Effector memory CD8-positive, alpha-beta T cell (primary cell): Measurements from ENCODE around the gene TOX2.

Source experiments
- ATAC-seq: fragments of 150-1000 bp; cut with Tn5 transposase; replicated peaks from 2 replicates; pipeline ENCODE4 v1.10.0; 2021; ENCODE audit warnings: mild to moderate bottlenecking, moderate library complexity
- DNase-seq, 3 experiments: peaks; one replicate each; pipeline ENCODE4 v3.0.0; 2021
- H3K27ac Mint-ChIP-seq, 2 donors: one replicate each; pipeline ENCODE4 v1.8.0; 2022; ENCODE audit warnings: mild to moderate bottlenecking in 2 of 2, mixed read lengths in 2 of 2, moderate library complexity in 2 of 2
- H3K27me3 Mint-ChIP-seq, 2 donors: one replicate each; pipeline ENCODE4 v1.8.0; 2022; ENCODE audit warnings: mixed read lengths in 2 of 2
- H3K36me3 Mint-ChIP-seq: one replicate; pipeline ENCODE4 v1.8.0; 2022; ENCODE audit warnings: mild to moderate bottlenecking, moderate library complexity, mixed read lengths; ENCODE audit not compliant: insufficient read depth
- H3K4me1 Mint-ChIP-seq, 2 donors: one replicate each; pipeline ENCODE4 v1.8.0; 2022; ENCODE audit warnings: low read depth in 2 of 2, mixed read lengths in 2 of 2
- H3K4me3 Mint-ChIP-seq, 2 donors: one replicate each; pipeline ENCODE4 v1.8.0; 2022; ENCODE audit warnings: mild to moderate bottlenecking in 2 of 2, mixed read lengths in 2 of 2, moderate library complexity in 2 of 2
- H3K9me3 Mint-ChIP-seq, 2 donors: one replicate each; pipeline ENCODE4 v1.8.0; 2022; ENCODE audit warnings: mixed read lengths in 2 of 2

TOX2 gene

DNA sequence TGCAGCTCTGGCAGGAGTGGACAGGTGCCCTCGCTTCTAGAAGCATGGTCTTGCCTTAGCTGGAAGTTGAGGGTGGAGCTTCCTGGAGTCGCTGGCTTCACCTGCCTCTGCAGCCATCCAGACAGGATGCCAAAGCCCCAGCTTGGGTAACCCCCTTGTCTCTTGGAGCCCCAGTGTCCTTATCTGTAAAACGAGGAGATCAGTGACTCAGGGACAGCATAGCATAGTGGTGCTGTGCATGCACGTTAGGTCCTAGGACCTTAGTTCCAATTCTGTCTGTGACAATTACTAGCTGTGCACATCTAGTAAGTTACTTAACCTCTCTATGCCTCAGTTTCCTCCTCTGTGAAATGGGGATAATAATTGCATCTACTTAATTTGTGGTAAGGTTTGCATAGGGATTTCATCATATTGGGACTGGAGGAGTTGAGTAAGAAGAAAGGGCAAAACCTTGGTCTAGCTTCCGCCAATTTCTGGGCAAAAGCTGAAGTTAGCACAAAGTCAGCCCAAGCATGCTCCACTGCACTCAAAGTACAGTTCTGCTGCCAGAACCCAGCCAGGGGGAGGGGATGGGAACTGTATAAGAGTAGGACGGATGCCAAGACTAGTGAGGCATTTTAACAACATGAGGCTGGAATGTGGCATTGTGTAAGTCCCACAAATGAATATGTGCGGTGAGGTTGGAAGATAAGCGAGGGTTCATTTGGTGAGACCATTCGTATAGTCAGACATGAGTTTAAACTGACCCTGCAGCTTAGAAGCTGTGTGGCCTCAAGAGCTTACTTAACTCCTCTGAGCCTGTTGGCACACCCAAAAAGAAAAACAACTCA is 24.5 kb downstream of the TOX2 start:
- no peaks in the 10 kb centered on the region for H3K9me3 Mint-ChIP-seq
- no peak overlapping the region for H3K4me3 Mint-ChIP-seq
- peaks cover 6 to 50% of the 10 kb centered on the region in 2 donors for H3K27me3 Mint-ChIP-seq
- no peak overlapping the region for H3K27ac Mint-ChIP-seq
- peaks cover 3% of the 10 kb centered on the region for H3K36me3 Mint-ChIP-seq
- ATAC-seq, result no peak
- DNase-seq, result no peak
- H3K4me1 Mint-ChIP-seq, result peaks cover 46 to 48% of the 10 kb centered on the region in 2 donors

DNA sequence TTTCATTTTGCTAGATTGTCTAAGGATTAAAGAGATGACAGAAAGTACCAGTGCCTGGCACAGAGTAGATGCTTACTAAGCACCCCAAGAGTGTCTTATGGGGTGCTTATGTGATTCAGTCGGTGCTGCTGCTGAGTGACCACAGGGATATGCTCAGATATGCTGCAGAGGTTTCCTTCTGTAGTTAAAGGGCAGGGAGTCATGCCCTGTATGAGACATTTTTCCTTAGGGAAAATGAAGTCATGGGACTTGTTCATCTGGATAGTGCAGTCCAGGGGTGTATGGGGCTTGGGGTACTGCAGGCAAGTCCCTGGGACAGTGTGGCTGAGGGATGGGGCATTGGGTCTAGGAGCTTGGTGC is 25.1 kb downstream of the TOX2 start:
- Mint-ChIP-seq H3K4me1 (peaks cover 47 to 49% of the 10 kb centered on the region in 2 donors), H3K27ac (no peak overlapping the region), H3K27me3 (peaks cover 6 to 44% of the 10 kb centered on the region in 2 donors), H3K9me3 (no peaks in the 10 kb centered on the region), H3K36me3 (peaks cover 3% of the 10 kb centered on the region), H3K4me3 (no peak overlapping the region)
- ATAC-seq (no peak), DNase-seq (no peak)

DNA sequence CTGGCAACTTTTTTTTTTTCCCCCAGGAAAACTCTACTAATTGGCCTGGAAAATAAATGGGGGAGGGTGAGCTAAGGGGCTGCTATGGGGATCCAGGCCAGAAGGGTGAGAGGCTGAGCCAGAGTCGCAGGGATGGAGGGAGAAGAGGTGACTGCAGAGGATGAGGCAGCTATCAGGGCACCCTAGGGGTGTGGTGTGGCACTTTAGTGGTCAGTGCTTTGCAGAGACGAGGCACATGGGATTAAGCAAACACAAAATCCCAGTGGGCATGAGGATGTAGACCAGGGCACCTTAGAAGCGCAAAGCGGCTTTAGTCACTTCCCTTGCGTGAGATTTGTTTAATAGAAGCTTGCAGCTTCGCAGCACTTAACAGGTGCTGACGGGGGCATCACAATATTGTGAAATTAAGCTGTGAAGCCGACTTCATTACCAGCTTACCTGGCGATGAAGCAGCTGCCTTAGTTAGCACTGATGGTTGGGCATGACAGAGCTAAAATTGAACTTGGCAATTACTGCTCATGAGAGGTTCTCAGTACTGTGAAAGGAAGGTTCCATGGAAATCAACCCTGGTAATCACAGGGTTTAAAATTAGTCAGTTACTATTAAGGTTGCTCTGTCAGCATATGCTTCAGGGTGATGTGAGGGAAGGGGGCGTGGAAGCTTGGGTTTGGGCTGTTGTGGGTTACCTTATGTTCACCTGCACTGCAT is 26.0 kb downstream of the TOX2 start:
- peak overlapping the region in 1 of 2 donors; percentile 9 for H3K4me3 Mint-ChIP-seq
- peaks cover 53 to 56% of the 10 kb centered on the region in 2 donors for H3K4me1 Mint-ChIP-seq
- H3K36me3 Mint-ChIP-seq, result peaks cover 3% of the 10 kb centered on the region
- H3K27me3 Mint-ChIP-seq, result peaks cover 6 to 47% of the 10 kb centered on the region in 2 donors
- ATAC-seq (no peak), DNase-seq (no peak)
- no peak overlapping the region for H3K27ac Mint-ChIP-seq
- H3K9me3 Mint-ChIP-seq, result no peaks in the 10 kb centered on the region

DNA sequence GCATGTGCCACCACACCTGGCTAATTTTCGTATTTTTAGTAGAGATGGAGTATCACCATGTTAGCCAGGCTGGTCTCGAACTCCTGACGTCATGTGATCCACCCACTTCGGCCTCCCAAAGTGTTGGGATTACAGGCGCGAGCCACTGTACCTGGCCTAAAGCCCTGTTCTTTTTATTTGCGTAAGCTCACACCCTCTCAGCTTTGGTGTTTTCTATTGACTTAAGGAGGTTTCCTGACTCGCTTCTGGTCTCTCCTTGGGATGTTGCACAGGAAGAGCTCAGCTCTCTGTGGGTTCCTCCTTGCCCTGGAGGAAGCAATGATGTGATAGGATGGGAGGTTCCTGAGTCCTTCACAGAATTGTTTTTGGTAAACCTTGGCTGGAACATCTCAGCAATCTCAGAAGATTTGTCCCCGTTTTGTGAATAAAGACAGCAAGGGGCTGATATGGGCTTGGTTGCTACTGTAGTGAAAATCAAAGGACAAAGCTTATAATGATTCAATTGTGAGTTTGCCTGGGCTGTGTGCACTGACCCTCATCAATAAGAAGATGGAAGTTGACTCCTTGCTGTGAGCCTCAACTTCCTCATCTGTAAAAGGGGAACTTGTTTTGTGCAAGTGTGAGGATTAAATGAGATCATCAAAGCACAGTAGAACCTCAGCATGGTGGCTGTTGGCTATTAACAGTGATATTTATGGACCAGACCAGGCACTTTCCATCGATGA is 27.0 kb downstream of the TOX2 start:
- ATAC-seq (peak; percentile 10), DNase-seq (no peak)
- Mint-ChIP-seq H3K27ac (no peak overlapping the region), H3K36me3 (peaks cover 8% of the 10 kb centered on the region), H3K27me3 (peaks cover 6 to 51% of the 10 kb centered on the region in 2 donors), H3K4me3 (peak overlapping the region; percentile 65 to 68), H3K4me1 (peaks cover 59 to 61% of the 10 kb centered on the region in 2 donors), H3K9me3 (no peaks in the 10 kb centered on the region)

DNA sequence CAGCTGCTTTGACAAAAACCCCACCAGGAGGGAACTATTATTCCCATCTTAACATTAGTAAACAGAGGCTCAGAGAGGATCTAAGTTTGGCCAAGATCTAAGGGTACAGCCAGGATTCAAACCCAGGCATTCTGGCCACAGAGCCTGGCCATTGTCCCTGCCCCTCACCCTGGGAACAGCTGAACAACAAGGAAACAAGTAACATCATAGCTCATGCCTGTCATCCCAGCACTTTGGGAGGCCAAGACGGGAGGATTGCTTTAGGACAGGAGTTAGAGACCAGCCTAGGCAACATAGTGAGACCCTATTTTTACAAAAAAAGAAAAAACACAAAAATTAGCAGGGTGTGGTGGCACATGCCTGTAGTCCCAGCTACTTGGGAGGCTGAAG is 27.5 kb downstream of the TOX2 start:
- Mint-ChIP-seq H3K4me3 (peak overlapping the region; percentile 65 to 68), H3K27me3 (peaks cover 6 to 49% of the 10 kb centered on the region in 2 donors), H3K9me3 (no peaks in the 10 kb centered on the region), H3K36me3 (peaks cover 8% of the 10 kb centered on the region), H3K27ac (peak overlapping the region in 1 of 2 donors; percentile 71), H3K4me1 (peaks cover 60% of the 10 kb centered on the region in 2 donors)
- DNase-seq (no peak), ATAC-seq (no peak)

DNA sequence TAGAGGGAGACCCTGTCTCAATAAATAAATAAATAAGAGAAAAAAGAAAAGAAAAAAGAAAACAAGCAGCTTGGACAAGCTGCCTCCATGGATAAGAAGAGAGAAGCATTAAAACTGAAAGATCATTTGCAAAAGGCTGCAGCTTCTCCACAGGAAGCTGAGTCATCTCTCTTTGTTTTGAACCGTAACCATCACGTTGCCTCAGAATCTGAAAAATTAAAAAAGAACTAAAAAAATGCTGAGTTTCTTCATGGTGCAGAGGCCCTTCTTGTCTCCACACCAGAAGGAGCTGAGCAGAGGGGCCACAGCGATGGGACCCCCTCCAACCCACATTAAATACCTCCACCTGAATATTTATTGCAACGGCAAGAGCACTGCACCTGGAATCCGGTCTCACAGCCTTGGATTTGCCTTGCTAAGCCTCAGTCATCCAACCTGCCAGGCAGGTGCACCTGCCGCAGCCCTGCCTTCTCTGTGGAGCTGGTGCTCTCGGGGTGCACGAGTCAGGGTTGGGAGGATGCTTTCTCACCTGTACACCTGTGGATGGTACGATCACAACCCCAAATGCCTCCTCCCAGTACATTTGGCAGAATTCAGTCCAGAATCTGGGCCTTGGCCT is 28.1 kb downstream of the TOX2 start:
- peaks cover 66% of the 10 kb centered on the region in 2 donors for H3K4me1 Mint-ChIP-seq

DNA sequence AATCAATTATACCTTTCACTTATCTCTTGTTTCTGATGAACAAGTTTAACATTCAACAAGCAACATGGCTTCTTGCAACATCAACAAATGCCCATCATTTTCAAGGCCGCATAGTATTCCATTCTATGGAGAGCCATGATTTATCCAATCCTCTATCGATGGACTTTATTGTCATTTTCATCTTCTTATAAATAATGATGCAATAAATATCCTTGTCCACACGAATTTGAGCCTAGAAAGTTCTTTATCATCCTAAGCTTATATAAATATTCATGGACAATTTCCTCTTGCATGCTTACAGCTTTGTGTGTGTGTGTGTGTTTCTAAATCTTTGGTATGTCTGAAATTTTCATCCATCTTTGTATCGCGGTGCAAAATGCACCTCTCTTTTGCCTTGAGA is 29.1 kb downstream of the TOX2 start:
- Mint-ChIP-seq H3K36me3 (peaks cover 8% of the 10 kb centered on the region), H3K4me3 (peak overlapping the region in 1 of 2 donors; percentile 35), H3K27ac (no peak overlapping the region), H3K9me3 (no peaks in the 10 kb centered on the region), H3K4me1 (peaks cover 71 to 75% of the 10 kb centered on the region in 2 donors), H3K27me3 (peaks cover 11 to 57% of the 10 kb centered on the region in 2 donors)
- DNase-seq (no peak), ATAC-seq (no peak)

More for the DNA sequence above, 28.1 kb downstream of the TOX2 start:
- peaks cover 9 to 49% of the 10 kb centered on the region in 2 donors for H3K27me3 Mint-ChIP-seq
- H3K4me3 Mint-ChIP-seq, result peak overlapping the region; percentile 65 to 68
- peaks cover 8% of the 10 kb centered on the region for H3K36me3 Mint-ChIP-seq
- H3K27ac Mint-ChIP-seq, result peak overlapping the region; percentile 32 to 71
- DNase-seq (no peak), ATAC-seq (peak; percentile 84)
- H3K9me3 Mint-ChIP-seq, result no peaks in the 10 kb centered on the region

DNA sequence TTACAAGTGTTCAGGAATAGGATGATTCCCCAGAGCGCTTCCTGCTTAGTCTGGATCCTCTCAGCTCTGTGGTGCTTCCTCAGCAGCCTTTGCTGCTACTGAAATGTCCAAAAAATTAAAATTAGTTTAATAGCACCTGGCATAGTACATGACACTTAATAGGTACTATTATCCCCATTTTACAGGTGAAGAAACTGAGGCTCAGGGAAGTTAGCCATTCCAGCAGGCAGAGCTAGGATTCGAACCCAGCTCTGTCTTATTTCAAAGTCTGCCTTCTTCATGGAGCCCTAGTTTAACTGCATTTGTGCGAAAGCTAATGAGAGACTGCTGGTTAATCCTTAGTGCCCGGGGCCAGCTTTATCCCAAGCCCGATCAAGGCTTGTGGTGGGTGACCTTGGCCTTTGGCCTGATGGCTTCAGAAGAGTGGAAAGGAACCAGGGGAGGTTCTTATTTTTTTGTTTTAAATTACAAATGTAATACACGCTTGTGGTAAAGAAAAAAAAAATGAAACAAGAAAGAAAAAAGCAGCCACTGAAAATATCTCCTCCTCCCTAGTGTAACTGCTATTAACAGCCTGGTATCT is 30.1 kb downstream of the TOX2 start:
- DNase-seq (no peak), ATAC-seq (no peak)
- H3K36me3 Mint-ChIP-seq, result peaks cover 8% of the 10 kb centered on the region
- H3K27ac Mint-ChIP-seq, result no peak overlapping the region
- no peak overlapping the region for H3K4me3 Mint-ChIP-seq
- peaks cover 73 to 77% of the 10 kb centered on the region in 2 donors for H3K4me1 Mint-ChIP-seq
- peaks cover 20 to 57% of the 10 kb centered on the region in 2 donors for H3K27me3 Mint-ChIP-seq
- no peaks in the 10 kb centered on the region for H3K9me3 Mint-ChIP-seq

DNA sequence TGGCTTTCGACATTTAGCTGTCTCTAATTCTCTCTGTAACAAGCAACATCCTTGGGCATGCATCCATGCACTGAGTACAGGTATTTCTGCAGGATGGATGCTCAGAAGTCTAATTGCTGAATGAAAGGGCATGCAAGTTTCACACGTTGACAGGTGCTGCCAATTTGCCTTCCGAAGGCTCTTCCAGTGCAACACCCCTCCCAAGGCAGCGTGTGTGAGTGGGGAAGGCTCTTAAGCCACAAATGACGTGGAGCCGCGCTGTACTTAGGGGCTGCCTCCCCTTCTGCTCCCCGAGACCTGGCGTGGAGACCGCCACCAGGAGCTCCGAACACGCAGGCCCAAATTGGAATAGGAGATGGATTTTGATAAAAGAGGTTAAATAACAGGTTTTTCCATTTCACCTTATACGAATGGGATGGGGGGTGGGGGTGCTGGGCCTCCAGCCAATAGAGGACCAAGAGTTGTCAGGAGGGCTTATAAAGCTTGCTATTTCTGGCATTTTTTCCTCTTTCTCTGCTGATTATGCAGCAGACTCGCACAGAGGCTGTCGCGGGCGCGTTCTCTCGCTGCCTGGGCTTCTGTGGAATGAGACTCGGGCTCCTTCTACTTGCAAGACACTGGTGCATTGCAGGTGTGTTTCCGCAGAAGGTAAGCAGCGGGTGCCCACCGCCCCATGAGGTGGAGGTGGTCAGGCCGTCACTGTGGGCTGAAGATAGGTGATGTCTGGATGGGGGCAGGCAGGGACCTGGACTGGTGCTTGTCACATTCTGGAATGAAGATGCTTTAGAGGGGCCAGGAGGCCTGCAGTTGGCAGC is 30.9 kb downstream of the TOX2 start:
- ATAC-seq, result no peak
- DNase-seq, result no peak
- H3K27me3 Mint-ChIP-seq, result peaks cover 16 to 51% of the 10 kb centered on the region in 2 donors
- H3K36me3 Mint-ChIP-seq, result peaks cover 8% of the 10 kb centered on the region
- H3K9me3 Mint-ChIP-seq, result no peaks in the 10 kb centered on the region
- peak overlapping the region in 1 of 2 donors; percentile 86 for H3K27ac Mint-ChIP-seq
- no peak overlapping the region for H3K4me3 Mint-ChIP-seq
- H3K4me1 Mint-ChIP-seq, result peaks cover 74 to 79% of the 10 kb centered on the region in 2 donors

DNA sequence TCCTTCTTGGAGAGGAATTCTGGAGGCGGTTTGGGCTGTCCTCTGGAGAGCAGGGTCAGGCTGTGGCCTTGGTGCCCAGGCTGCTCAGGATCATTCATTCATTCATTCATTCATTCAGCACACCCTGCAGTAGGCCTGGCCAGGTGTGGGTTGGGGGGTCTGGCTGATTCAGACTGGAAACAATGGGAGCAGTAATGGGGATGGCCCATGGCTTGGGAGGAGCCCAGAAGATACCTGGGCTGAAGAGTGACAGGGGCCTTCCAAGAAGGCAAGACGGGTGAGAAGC is 31.5 kb downstream of the TOX2 start:
- peaks cover 8% of the 10 kb centered on the region for H3K36me3 Mint-ChIP-seq
- peaks cover 16 to 45% of the 10 kb centered on the region in 2 donors for H3K27me3 Mint-ChIP-seq
- H3K27ac Mint-ChIP-seq, result peak overlapping the region in 1 of 2 donors; percentile 31
- peaks cover 76 to 79% of the 10 kb centered on the region in 2 donors for H3K4me1 Mint-ChIP-seq
- ATAC-seq (no peak), DNase-seq (no peak)
- H3K4me3 Mint-ChIP-seq, result no peak overlapping the region
- no peaks in the 10 kb centered on the region for H3K9me3 Mint-ChIP-seq

DNA sequence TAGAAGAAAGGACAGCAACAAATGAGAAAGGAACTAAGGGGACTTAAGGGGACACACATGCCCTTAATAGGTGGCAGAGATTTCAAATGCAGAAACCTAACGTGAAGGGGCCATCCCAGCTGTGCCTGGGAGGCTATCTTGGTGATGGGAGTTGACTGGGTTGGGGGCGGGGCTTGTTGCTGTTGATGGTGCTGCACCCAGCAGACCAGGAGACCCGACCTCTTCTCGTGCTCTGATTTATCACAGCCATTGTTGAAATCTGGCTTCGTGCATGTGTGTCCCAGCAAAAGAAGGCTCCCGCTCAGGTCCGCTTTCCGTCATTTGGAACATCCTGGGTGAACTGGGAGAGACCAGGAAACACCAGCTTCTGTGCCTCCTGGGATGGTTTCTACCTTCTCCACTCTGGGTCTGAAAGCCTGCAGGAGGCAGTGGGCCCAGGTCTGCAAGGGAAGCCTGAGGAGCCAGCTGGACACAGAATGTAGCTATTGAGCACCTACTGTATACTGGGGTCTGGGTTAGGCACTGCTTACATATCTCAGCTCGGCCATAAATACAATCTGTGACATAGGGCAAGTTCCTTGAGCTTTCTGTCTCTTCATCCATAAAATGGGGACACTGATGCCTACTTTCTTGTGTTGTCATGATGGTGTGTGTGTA is 32.1 kb downstream of the TOX2 start:
- Mint-ChIP-seq H3K4me1 (peaks cover 74 to 76% of the 10 kb centered on the region in 2 donors), H3K27me3 (peaks cover 16 to 43% of the 10 kb centered on the region in 2 donors), H3K36me3 (peaks cover 8% of the 10 kb centered on the region), H3K4me3 (no peak overlapping the region), H3K9me3 (no peaks in the 10 kb centered on the region), H3K27ac (no peak overlapping the region)
- ATAC-seq, result no peak
- DNase-seq, result no peak

DNA sequence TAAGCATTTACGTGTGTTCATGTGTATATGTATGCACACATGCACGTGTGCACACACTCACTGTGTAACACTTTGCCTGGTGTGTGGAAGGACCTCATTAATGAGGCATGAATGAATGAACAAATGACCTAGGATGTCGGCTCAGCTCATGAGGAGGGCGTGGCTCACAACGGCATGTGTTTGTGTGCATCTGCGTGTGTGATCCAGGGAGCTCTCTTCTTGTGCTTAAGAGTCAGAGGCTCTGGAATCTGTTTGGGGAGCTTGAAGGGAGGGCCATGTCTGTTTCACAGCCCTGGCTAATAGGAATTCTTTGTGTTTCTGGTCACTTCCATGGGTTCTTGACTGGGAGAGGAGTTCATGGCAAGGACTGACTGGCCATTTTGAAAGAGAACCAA is 32.7 kb downstream of the TOX2 start:
- Mint-ChIP-seq H3K9me3 (no peaks in the 10 kb centered on the region), H3K36me3 (peaks cover 10% of the 10 kb centered on the region), H3K4me3 (no peak overlapping the region), H3K4me1 (peaks cover 71 to 75% of the 10 kb centered on the region in 2 donors), H3K27ac (no peak overlapping the region), H3K27me3 (peaks cover 16 to 46% of the 10 kb centered on the region in 2 donors)
- no peak for ATAC-seq
- no peak for DNase-seq
